OCI-LY1 (cell line): ENCODE data around the gene ECPAS.

Experiments used
- H2AFZ ChIP-seq: fragments of 200-600 bp; sonication (generic), shearing (Covaris generic); 2 replicates; pipeline ENCODE4 v1.6.0; 2014; ENCODE audit warnings: antibody characterized with exemption, mild to moderate bottlenecking, low read length
- H3F3A ChIP-seq: fragments of 200-600 bp; sonication (generic), shearing (Covaris generic); 2 replicates; pipeline ENCODE4 v1.6.0; 2014; ENCODE audit warnings: mild to moderate bottlenecking, antibody characterized with exemption, low read length, moderate library complexity; ENCODE audit not compliant: insufficient read depth
- H3K27ac ChIP-seq: fragments of 200-600 bp; sonication (generic); 2 replicates; pipeline ENCODE4 v1.5.1; 2014; ENCODE audit warnings: low read length, mixed run types, mild to moderate bottlenecking, low read depth; ENCODE audit not compliant: poor library complexity, severe bottlenecking
- H3K27me3 ChIP-seq: fragments of 200-600 bp; sonication (generic); 2 replicates; pipeline ENCODE4 v1.6.0; 2014; ENCODE audit warnings: antibody characterized with exemption, mild to moderate bottlenecking, low read length, moderate library complexity; ENCODE audit not compliant: insufficient read depth
- H3K36me3 ChIP-seq: fragments of 200-600 bp; sonication (generic); 2 replicates; pipeline ENCODE4 v1.6.1; 2014; ENCODE audit warnings: mild to moderate bottlenecking, antibody characterized with exemption, low read length, moderate library complexity, mixed read lengths; ENCODE audit not compliant: insufficient read depth
- H3K4me1 ChIP-seq: fragments of 200-600 bp; sonication (generic); 2 replicates; pipeline ENCODE4 v1.5.1; 2014; ENCODE audit warnings: mild to moderate bottlenecking, low read length, moderate library complexity; ENCODE audit not compliant: insufficient read depth, severe bottlenecking
- H3K4me2 ChIP-seq: fragments of 200-600 bp; sonication (generic), shearing (Covaris generic); 2 replicates; pipeline ENCODE4 v1.6.1; 2014; ENCODE audit warnings: low read length
- H3K4me3 ChIP-seq: fragments of 200-600 bp; sonication (generic); 2 replicates; pipeline ENCODE4 v1.5.1; 2014; ENCODE audit warnings: low read length, low read depth, mild to moderate bottlenecking, mixed read lengths; ENCODE audit not compliant: poor library complexity, severe bottlenecking
- H3K79me2 ChIP-seq: fragments of 200-600 bp; shearing (Covaris generic); 2 replicates; pipeline ENCODE4 v1.6.1; 2016; ENCODE audit warnings: mixed run types, low read length, mixed read lengths; ENCODE audit not compliant: insufficient read depth
- H3K9ac ChIP-seq: fragments of 200-600 bp; sonication (generic), shearing (Covaris generic); 2 replicates; pipeline ENCODE4 v1.6.1; 2014; ENCODE audit warnings: mild to moderate bottlenecking, low read length, mixed read lengths
- H3K9me2 ChIP-seq: fragments of 200-600 bp; sonication (generic), shearing (Covaris generic); 2 replicates; pipeline ENCODE4 v1.6.1; 2014; ENCODE audit warnings: low read depth, mild to moderate bottlenecking, low read length, mixed read lengths
- H3K9me3 ChIP-seq: fragments of 200-600 bp; shearing (Covaris generic); 2 replicates; pipeline ENCODE4 v1.6.1; 2014; ENCODE audit warnings: low read length, mixed read lengths
- H4K20me1 ChIP-seq: fragments of 200-600 bp; sonication (generic), shearing (Covaris generic); 2 replicates; pipeline ENCODE4 v1.6.0; 2016; ENCODE audit warnings: mild to moderate bottlenecking, low read length; ENCODE audit not compliant: insufficient read depth
- CTCF ChIP-seq: fragments of 200-600 bp; sonication (generic), shearing (Covaris generic); IDR thresholded peaks from 2 replicates; pipeline ENCODE4 v1.5.1; 2017; ENCODE audit warnings: mild to moderate bottlenecking, antibody characterized with exemption, low read length, moderate library complexity, mixed read lengths
- EZH2 ChIP-seq: fragments of 200-600 bp; sonication (generic), shearing (Covaris generic); IDR thresholded peaks from 2 replicates; pipeline ENCODE4 v1.8.0; 2017; ENCODE audit warnings: borderline replicate concordance, mixed run types, mild to moderate bottlenecking, antibody characterized with exemption, low read length, moderate library complexity, mixed read lengths

ECPAS gene

GRCh38 chr9:111413996-111414395, 70.2 kb downstream of the ECPAS start:
- no peaks in the 10 kb centered on the region for H3F3A ChIP-seq

GRCh38 chr9:111412280-111412679, 71.9 kb downstream of the ECPAS start:
- Histone ChIP-seq H3K36me3 (peaks cover 97% of the 10 kb centered on the region), H2AFZ (no peak overlapping the region), H3K4me3 (no peak overlapping the region), H3K79me2 (no peaks in the 10 kb centered on the region), H3K9ac (no peak overlapping the region), H3F3A (no peaks in the 10 kb centered on the region), H4K20me1 (no peaks in the 10 kb centered on the region), H3K27me3 (no peaks in the 10 kb centered on the region), H3K4me1 (no peaks in the 10 kb centered on the region), H3K9me2 (no peaks in the 10 kb centered on the region), H3K9me3 (no peaks in the 10 kb centered on the region), H3K4me2 (no peak overlapping the region), H3K27ac (no peak overlapping the region)
- TF ChIP-seq EZH2 (no peak), CTCF (no peak)

More at GRCh38 chr9:111413996-111414395, 70.2 kb downstream of the ECPAS start:
- H2AFZ ChIP-seq, result no peak overlapping the region
- H3K36me3 ChIP-seq, result peaks cover 97% of the 10 kb centered on the region
- no peaks in the 10 kb centered on the region for H3K4me1 ChIP-seq
- H3K27me3 ChIP-seq, result no peaks in the 10 kb centered on the region
- H3K4me2 ChIP-seq, result no peak overlapping the region
- H3K9me3 ChIP-seq, result no peaks in the 10 kb centered on the region
- no peak overlapping the region for H3K27ac ChIP-seq
- H3K4me3 ChIP-seq, result no peak overlapping the region
- no peak overlapping the region for H3K9ac ChIP-seq
- no peak for TF ChIP-seq CTCF
- no peak for TF ChIP-seq EZH2
- no peaks in the 10 kb centered on the region for H3K9me2 ChIP-seq
- no peaks in the 10 kb centered on the region for H4K20me1 ChIP-seq
- no peaks in the 10 kb centered on the region for H3K79me2 ChIP-seq

GRCh38 chr9:111411266-111411665, 72.9 kb downstream of the ECPAS start:
- Histone ChIP-seq H3K27me3 (no peaks in the 10 kb centered on the region), H3K9me3 (no peaks in the 10 kb centered on the region), H3K79me2 (no peaks in the 10 kb centered on the region), H3K9me2 (no peaks in the 10 kb centered on the region), H3K27ac (no peak overlapping the region), H3K4me2 (no peak overlapping the region), H3K9ac (no peak overlapping the region), H2AFZ (no peak overlapping the region), H3F3A (no peaks in the 10 kb centered on the region), H3K36me3 (peaks cover 92% of the 10 kb centered on the region), H4K20me1 (no peaks in the 10 kb centered on the region), H3K4me3 (no peak overlapping the region), H3K4me1 (no peaks in the 10 kb centered on the region)
- TF ChIP-seq CTCF (no peak), EZH2 (no peak)
